NCI-H69 (cell line): Measurements from ENCODE around the gene ELK3.
A peak's percentile ranks its signal among the peaks of the same experiment; 100 is the strongest.
"Not testable (repeated sequence)": the region's sequence is repeated elsewhere in the genome, so short reads cannot be mapped to it uniquely, and the experiment has no call there.

Experiments used
- DNase-seq: peaks from one replicate; lab custom pipeline; 2025; lab: John Stamatoyannopoulos, UW

ELK3 gene

DNA sequence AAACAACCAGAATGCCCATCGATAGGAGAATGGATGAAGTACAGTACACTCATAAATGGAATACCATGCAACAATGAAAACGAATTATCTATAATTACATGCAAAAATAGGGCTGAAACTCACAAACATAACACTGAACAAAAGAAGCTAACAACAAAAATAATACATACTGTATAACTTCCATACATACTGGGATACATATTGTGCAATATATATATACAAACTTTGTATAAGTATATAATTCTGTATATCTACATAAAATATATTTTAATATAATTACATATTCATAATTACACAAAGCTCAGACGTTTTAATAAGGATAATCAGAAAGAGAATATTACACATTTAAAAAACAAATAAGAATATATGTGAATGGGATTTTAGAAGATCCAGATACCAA is 115.9 kb downstream of the ELK3 start:
- DNase-seq = no peak

- DNase-seq = no peak
Measured at GRCh38 chr12:96311191-96311590, 117.0 kb downstream of the ELK3 start.

DNA sequence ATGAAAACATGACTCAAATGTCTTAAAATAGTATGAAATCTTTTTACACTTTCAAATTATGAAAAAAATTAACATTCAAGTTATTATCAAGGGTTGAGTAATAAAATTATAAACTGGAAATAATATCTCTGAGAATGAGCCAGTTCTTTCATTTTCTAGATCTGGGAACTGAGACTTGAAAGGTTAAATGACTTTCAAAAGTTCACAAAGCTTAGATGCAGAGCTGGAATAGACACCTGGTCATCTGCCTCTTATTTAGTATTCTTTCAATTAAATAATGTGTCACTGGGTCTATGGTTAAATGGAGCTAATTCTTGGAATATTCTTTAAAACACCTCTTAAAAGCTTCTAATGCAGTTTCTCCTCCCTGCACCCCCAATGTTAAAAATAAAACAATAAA is 119.4 kb downstream of the ELK3 start:
- DNase-seq = no peak

GRCh38 chr12:96314723-96315122 is 120.5 kb downstream of the ELK3 start:
- peak; percentile 13 for DNase-seq

- DNase-seq = peak; percentile 73
Measured at GRCh38 chr12:96315741-96316481, 121.7 kb downstream of the ELK3 start.

DNA sequence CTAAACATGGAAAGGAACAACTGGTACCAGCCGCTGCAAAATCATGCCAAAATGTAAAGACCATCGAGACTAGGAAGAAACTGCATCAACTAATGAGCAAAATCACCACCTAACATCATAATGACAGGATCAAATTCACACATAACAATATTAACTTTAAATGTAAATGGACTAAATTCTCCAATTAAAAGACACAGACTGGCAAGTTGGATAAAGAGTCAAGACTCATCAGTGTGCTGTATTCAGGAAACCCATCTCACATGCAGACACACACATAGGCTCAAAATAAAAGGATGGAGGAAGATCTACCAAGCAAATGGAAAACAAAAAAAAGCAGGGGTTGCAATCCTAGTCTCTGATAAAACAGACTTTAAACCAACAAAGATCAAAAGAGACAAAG is 123.6 kb downstream of the ELK3 start:
- not testable (repeated sequence) for DNase-seq
